HS-27A (cell line): ENCODE data around the gene IGSF9.

ENCODE experiments used
- DNase-seq: peaks from one replicate; pipeline ENCODE4 v3.0.0-alpha.2; 2012; ENCODE audit warnings: low read depth, missing footprints

IGSF9 gene

DNA sequence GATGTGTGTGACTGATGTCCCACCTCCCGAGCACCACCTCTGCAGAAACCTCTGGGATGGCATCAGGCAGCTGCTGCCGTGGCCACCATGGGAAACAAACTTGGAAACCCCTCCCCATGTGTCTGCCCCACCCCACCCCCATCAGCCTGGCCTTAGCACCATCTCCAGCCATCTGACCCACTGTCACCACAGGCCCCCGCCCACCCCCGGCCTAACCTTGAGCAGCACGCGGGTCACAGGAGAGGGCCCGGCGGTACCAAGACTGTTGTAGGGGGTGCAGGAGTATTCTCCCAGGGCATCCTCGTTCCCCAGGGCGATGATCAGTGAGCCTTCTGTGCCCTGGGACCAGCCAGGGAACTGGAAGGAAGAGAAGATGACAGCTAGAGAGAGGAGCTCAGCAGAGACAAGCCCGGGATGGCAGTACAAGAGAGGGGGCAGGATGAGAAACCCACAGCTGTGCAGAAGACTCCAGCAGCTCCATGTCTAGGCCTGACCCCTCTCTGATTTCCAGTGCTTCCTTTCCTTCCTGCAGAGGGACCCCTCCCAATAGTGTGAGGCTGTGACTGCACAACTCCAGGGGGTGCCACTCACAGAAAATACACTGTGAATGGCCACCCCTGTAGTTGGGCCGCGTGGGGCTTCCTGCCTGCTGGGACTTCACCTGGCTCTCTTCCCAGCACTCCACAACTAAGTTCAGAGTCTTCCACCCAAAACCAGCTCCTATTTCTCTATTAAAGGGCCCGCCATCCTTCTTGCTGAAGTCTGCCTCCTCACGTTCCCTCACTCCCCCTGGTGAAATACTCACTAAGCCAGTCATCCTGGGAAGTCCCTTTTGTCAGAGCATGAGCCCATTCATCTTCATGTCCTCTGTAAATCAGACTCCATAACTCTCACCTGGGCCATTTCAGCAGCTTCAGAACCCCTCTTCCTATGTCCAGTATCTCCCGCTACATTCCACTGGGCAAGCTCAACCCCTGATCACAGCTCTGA, 12.8 kb downstream of the IGSF9 start:
- no peak for DNase-seq

DNA sequence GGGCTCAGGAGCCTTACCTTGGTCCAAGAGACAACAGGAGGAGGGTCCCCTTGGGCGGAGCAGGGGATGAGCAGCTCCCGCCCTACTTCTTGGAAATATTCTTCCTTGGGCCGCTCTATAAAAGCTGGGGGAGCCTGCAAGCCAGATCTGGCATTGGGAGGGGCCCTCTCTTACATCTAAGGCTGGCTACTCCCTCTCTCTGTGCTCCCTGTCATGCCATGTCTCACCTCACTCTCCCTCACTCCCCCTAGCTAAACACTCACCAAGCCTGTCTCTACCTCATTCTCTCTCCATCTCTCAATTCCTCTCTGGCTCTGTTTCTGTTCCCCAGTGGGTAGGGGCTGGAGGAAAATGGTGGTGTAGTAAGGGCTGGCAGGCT, 13.6 kb downstream of the IGSF9 start:
- DNase-seq = no peak

DNA sequence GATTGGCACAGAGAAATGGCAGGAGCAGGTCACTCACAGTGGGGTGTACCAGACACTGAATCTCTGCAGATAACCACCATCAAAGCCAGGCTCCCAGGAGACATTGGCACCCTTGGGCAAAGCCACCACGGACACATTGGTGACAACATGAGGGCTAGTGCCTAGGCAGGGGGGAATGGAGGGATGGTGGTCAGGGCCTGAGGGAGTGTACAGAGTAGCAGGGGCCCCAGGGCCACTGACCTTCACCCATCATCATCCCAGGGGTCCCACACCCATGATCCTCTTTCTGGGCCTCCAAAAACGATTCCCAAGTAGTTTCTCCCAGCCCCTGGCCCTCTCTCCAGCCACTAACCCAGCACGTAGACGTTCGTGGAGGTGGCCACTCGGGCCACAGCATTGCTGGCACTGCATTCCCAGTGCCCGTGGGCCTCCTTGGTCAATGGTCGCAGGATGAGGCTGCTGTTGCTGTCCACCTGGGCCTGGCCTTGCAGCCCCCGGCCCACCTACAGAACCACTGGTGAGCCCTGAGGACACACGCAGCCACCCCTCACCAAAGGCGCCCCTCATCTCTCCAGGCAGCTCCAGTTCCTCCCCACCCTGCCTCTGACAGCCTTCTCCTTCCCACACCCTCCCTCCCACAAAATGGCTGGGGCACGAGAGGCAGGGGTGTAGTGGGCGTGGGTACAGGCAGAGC, 14.2 kb downstream of the IGSF9 start:
- no peak for DNase-seq

DNA sequence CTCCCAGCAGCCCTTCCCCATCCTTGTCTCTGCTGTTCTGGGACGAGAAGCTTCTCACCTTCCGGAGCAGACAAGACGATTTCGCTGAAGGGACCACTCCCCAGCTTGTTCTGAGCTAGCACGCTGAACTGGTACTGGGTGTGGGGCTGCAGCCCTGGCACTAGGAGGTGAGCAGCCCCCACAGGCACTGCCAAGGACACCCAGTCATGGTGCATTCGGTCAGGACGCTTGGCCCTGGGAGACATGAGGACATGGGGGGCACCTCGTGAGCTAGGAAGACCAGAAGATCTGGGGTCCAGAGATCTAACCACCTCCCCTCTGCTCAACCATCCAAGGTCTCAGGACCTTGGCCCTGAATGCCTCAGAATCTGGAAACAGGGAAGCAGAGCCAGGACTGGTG, 14.8 kb downstream of the IGSF9 start:
- DNase-seq = no peak

DNA sequence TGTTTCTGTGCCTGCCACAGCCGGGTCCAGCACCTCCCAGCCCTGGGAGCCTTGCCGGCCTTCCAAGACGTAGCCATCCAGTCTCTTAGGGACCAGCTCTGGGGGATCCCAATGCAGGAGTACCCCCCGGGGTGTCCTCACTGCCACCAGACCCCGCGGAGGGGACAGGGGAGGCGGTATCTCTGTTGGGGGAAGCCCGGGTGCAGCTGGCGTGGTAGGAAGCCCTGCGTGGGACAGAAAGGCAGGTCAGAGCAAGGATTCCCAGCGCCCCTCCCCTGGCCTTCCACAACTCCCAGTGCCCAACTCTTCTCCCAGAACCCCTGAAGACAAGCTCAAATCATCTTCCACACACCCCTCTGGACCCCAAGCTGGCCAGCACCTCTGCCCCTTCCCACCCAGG, 15.2 kb downstream of the IGSF9 start:
- DNase-seq = no peak

DNA sequence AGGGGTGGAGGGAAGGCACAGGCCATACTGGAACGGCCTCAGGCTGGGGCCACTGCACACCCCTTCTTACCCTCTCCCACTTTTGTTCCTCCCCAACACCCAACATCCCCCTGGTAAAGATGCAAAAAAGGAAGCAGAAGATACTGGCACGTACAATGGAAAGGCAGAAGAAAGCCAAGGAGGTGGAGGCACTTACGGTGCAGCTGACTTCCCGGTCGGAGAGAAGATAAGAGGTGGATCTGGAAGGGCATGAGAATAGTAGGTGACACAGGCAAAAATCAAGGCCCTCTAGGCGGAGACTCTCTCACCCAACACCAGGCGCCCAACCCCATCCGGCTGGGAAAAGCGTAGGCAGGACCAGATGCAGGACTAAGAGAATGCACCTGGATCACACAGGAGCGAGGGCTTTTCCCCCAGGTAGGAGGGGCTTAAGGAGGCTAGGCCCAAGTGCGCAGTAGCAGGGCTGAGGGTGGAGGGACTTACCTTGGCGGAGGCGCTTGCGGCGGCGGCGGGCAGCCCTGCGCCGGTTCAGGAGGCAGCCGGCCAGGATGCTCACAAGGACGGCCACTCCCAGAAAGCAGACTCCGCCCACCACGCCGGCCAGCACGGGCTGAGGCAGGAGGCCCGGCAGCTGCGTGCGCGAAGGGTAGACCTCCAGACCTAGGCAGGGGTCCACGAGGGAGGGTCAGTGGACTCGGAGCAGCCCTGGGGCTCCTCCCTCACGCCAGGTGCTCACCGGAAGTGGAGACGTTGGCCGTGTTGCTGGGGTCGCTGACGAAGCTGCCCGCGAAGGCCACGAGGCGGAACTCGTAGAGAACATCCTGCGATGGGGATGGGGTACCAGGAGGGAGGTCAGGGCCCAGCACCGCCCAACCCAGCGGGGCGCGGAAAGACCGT, 16.0 kb downstream of the IGSF9 start:
- no peak for DNase-seq

DNA sequence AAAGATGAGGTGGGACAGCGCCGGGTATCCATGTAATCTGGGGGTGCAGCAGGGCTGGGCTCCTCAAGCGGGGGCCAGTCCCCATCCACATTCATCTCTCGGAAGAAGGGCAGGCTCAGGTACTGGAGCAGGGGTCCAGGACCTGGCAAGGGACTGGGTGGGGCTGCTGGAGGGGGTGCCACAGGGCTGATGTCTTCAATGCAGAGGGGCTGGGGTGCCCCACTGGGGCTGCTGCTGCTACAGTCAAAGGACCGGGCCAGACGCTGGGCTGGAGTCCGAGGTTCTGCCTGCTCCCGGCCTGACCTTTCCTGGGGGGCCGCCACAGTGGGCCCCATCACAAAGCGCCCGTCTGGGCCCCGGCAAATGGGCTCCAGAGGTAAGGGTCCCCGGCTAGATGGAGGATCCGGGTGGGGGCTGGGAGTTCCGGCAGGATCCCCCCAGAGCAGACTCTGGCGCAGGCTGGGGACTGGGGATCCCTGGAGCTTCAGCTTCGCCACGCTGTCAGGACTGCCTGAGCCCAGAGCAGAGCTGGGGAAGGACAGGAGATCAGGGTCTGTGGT, 16.8 kb downstream of the IGSF9 start:
- DNase-seq = no peak

DNA sequence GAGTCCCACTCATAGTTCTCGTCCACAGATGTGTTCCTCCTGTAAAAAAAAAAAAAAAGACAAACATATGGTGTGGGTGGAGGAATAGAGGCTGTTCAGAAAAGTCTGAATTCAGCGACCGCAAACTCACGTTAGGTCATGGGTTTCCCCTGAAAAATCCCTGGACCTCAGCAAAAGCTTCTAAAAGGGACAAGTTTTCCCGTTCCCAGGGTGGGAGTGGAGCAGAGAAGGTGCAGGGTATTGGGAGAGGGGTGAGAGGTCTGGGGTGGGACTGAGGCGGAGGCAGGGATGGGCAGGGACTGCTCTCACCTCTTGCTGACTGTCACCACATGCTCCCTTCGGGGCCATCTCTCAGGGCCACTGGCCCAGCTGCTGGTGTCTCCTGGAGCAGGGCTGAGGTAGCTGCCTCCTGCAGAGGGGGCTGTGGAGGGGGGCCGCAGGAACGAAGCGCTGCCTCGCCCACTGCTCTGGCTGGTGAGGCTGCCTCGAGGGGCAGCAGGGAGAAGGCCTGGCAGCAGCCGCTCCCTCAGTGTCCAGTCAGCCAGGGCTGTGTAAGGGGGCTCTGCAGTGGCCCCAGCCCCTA, 17.5 kb downstream of the IGSF9 start:
- DNase-seq = no peak

DNA sequence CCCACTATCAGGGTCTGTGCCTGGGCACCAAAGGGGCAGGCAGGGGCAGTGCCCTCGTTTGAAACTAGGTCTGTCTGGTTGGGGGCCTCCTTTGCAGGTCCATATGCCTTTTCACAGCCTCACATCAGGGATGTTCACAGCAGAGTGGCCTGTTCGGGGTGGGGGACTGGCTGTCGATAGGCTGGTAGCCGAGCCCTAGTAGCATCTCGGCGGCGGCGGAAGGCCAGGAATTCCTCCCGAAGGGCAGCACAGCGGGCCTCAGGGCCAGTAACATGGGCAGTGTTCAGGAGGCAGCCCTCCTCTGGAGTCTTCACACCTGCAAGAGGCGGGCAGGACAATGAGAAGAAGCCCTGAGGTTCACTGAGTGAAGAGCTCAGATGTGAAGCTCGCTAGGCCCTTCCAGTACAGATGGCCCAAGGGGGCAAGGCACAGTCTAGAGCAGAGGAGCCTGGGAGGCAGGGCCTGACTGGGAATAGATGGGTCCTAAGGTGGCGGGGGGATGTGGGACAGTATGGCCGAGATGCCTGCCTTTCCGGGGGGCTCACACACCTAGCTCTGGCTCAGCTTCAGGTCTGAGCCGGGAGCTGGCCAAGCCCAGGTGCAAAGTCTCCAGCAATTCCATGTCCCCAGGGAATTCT, 18.1 kb downstream of the IGSF9 start:
- DNase-seq = no peak

DNA sequence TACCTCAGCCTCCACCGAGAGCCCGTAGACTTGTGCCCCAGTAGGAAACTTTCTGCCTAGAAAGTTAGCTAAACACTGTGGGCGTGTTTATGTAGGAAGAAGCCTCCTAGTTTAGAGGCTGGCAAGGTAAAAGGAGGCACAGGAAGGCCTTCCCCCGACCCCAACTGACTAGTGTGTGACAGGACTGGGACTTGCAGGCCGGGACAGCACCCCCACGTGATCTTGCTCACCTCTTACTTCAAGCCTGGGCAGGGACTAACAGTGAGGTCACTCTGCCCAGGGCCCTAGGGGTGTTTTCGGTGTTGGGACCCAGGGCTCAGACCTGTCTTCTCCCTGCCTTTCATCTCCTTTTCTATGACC, 19.7 kb downstream of the IGSF9 start:
- no peak for DNase-seq

DNA sequence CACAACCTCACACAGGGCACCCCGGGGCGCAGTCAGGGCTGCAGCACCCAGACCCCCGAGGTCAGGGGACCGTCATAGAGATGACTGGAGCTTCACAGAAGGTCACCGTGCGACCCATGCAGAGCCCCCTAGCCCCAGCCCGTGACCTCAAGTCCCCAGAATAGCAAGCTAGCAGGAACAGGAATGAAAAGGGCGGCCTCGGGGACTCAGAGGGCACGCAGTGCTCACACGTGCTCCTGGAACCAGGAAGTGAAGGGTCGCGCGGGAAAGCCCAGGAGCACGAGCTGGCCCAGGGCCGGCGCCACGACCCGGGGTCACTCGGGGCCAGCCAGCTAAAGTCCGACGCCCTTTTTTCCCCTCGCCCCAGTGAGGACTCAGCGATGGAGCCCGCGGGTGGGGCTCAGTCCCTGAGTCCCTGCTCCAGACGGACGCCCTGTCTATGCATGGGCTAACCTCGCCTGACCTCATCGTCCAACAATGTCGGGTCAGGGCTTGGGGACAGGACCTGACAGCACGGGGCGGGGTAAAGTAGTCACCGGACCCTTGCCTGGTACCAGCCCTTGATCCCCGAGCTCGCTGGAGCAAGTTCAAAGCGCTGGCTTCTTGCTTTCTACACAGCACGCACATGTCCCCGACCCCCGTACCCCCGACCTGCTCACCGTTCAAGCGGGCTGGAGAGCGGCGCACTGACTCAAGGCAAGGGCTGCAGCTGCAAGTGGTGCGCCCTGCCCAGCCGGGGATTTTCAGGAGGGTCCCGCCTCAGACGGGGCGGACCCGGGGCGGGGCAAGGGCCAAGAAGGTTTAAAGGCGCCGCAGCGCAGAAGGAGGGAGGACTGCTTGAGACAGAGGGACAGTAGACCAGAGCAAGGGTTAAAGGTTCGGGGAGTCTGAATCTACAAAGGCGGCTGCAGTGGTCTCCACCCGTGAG, 20.4 kb downstream of the IGSF9 start, which contains the start of gene TAGLN2:
TAGLN2 (minus strand) TSS at position 717 of the 928 bp plus-strand sequence. CDS start 4,998 bp downstream, outside the sequence.
- DNase-seq = peak; percentile 77

DNA sequence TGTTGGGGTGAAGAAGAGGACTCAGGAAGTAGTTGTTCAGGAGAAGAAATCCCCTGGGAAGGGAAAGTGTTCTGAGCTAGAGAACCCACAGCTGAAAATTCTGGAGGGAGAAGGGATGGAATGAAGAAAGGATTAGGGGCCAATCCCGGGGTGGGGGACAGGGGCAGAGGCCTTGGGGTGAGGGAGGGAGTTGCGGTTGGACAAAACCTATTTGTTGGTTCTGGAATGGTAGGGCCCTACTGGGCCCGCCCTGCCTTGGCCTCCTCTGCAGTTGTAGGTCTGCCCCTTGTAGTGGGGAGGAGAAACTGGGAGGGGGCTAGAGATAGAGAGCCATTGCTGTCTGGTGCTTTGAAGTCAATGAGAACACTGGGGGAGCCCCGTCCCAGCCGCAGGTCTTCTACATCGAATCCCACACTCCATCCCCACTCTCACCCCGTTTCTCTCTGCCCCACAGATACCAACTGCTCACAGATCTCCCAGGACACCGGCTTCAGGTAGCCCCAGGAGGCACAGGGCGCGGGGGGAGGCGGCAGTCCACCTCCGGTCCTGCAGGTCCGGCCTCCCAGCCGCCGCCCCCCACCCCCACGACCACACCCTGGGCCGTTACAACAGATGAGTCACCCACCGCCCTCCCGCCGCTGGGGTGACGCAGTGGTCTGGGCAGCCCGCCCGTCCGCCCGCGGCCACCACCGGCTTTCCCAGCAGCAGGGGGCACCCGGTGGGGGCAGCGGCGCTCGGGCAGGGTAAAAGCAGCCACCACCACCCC, 21.2 kb downstream of the IGSF9 start:
- DNase-seq = peak; percentile 64

DNA sequence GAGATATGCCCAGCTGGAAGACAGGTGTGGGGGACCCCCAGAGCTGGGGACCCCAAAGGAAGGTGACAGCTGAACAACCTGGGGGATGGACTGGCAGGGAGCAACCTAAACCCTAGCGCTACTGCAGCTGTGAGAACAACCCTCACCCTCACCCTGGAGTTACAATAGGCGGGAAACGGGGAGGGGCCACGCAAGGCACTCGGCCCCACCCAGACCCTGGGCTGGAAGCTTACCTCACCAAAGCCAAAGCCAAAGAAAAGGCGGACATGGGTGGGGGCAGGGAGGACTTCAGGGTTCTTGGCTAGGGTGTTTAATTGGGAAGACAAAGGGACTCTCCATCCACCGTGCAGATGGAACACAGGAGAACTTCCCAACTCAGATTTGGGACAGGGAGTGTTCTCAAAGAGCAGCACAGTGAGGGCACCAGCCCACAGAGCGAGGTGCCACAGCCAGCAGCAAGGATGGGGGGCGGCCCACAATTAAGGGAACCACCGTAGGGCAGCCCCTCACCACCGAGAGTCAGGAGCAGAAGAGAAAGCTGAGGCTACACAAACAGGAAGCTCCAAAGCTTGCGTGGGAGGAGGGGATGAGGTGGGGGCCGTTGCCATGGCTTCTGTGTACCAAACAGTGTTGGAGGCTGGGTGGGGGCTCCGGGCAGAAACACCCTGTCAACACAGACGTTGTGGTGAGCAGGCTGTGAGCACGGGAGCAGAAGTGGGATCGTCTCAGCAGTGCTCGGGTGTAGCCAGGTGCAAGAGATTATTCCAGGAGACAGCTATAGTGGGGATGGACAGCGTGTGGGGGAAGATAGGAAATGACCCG, 22.0 kb downstream of the IGSF9 start:
- peak; percentile 68 for DNase-seq

DNA sequence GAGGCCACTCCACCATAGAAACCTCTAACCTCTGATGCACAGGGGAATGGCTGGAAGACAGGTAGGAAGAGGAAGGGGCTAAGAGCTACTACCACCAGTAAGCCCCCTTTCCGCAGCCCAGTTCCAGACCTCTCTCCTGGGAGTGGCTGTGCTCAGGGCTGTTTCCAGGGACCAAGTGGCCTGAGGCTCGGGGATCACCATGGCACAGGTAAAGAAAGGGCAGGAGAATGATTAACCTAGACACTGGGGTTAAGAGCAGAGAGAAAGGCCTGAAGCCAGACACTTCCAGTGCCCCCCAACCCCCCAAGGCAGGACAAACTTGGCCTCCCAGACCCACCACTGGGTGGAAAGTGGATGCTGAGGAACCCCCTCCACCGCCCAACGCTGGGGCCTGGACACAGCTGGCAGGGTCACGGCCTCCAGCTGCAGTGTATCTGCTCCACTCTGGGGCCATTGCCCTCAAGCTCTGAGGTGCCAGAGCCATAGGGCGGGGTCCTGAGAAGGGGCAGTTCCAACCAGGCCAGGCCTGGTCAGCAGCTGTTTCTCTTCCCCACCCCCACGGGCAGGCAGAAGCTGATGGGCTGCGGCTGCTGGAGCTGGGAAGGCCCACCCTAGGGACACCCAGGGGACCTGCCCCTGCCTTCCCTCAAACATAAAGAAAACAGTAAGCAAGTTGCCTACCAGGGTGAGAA, 22.8 kb downstream of the IGSF9 start:
- DNase-seq = no peak

DNA sequence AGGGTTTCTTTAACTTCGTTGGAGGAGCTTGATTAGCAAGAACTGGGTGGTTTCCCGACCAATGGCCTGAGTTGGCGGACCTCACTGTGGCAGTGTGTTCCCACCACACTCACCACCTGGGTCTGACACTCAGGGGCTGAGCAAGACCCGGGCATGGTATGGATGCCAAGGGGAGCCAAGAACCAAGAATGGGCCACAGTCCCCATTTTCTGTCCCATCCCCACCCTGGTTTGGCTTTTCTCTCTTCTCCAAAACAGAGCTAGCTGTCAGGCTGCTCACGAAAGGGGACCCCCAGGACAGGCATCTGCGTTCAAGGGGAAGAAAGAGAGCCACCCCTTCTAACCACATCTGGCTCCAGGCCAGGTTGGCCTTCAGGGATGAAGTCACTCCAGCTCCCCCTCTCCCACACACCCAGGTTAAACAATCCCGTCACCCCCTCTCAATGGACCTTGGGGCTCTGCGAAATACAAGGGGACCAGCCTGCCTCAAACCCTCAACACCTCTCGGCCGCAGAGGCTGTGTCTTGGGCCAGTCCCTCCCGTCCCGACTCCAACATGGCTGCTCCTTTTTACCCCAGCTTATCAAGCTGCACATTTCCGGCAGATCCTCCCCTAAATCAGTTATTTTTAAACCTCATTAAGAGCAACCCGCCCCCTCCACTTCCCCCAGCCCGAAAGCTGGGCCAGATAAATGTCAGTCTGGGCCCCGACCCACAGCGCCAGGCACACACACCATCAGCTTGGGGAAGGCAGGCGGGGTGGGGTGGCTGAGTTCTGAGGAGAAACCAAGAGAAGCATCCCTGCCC, 23.5 kb downstream of the IGSF9 start:
- no peak for DNase-seq

DNA sequence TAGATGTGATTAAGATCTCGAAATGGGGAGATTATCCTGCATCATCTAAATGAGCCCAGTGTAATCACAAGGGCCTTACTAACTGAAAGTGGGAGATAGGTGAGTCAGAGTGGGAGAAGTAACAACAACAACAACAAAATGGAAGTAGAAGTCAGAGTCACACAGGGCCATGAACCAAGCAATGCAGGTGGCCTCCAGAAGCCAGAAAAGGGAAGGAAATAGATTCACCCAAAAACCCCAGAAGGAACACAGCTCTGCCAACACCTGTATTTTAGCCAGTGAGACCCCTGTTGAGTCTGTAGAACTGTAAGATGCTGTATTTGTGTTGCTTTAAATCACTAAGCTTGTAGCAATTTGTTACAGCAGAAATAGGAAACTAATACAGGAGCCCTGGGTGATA, 24.2 kb downstream of the IGSF9 start:
- no peak for DNase-seq

DNA sequence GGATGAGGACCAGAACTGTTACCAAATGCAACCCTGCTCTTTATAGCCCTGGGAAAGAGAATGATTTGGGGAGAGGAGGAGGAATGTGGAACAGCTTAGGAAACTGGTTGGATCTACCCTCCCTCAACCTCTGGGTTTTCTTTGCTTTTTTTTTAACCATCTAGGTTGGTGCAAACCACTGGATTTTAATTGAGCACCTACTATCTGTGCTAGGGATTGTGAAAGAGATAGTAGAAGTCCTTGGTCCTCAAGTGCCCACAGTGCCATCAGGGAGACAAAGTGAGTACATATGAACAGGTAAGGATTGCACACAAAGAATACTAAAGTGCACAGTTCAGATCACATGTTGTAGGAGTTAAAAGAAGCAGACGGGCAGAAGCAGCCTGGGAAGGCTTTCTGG, 24.8 kb downstream of the IGSF9 start:
- DNase-seq = no peak
